ENCODE measurements around the gene BAZ2A. TPM values are rescaled to one million over a fixed set of nuclear protein-coding genes. Genes with fewer than 3 reads are reported as not detected.

Gene BAZ2A
- polyA plus RNA-seq, 2 of the 4 experiments (the other 2 are of a cell fraction): 41.7 to 59.4 TPM

DNA sequence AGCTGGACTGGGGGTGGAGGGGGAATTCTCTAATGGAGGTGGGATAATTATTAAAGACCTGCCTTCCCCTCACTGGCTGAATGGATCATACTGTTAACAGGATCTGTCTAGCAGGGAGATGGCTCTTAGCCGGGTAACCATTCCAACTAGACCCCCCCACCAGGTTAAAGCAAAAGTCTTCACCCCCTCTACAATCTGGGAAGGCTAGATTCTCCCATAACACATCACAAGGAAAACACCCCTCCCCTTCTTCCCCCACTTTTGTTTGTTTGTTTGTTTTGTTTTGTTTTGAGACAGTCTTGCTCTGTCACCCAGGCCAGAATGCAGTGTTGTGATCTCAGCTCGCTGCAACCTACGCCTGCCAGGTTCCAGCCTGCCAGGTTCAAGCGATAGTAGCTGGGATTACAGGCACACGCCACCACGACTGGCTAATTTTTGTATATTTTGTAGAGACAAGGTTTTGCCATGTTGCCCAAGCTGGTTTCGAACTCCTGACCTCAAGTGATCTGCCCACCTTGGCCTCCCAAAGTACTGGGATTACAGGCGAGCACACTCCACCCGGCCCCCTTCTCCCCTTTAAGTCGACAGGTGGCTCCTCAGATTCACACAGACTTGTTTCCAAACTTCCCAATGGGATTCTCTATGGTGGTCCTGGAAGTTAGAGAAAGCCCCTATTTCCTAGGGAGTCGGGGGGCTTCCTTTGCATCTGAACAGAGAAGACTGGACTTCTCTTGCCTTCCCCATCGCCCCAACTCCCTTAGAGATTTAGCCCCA, 3.5 kb upstream of the BAZ2A start:
- no peaks in the 10 kb centered on the region for H3K9me3 ChIP-seq
- TF ChIP-seq CBX8 (IDR thresholded peaks at IDR 0.05) (no peak), CBX2 (IDR thresholded peaks at IDR 0.05; ENCODE audit: borderline replicate concordance, low read depth) (no peak), MAZ (IDR thresholded peaks at IDR 0.05; ENCODE audit: borderline replicate concordance, low read depth, low read length) (no peak)
- DNase-seq (ENCODE audit: low read depth in 1 of 2, low spot score in 1 of 2): no peak
- peak overlapping the region; percentile 80 for H3K4me3 ChIP-seq
- peak overlapping the region; percentile 97 for H3K4me2 ChIP-seq
- FAIRE-seq: no peak
- ATAC-seq: no peak
- peak overlapping the region; percentile 89 to 97 for H3K27ac ChIP-seq
- peaks cover 46% of the 10 kb centered on the region for H3K4me1 ChIP-seq
- 50% methylated on average over 12 of the region's 12 CpGs for WGBS (ENCODE audit: missing lambda C conversion rate)
- POLR2A ChIA-PET: interaction anchor here (3.9 kb wide), 1 partner anchor 55 kb away, joined by 57 read pairs; the partner anchor contains the start of gene PTGES3
- CTCF ChIA-PET: interaction anchor here (0.6 to 4.3 kb wide), 15 partner anchors 10 to 372 kb away, joined by 3 to 74 read pairs (median 8); partner anchors contain the start of gene RBMS2

DNA sequence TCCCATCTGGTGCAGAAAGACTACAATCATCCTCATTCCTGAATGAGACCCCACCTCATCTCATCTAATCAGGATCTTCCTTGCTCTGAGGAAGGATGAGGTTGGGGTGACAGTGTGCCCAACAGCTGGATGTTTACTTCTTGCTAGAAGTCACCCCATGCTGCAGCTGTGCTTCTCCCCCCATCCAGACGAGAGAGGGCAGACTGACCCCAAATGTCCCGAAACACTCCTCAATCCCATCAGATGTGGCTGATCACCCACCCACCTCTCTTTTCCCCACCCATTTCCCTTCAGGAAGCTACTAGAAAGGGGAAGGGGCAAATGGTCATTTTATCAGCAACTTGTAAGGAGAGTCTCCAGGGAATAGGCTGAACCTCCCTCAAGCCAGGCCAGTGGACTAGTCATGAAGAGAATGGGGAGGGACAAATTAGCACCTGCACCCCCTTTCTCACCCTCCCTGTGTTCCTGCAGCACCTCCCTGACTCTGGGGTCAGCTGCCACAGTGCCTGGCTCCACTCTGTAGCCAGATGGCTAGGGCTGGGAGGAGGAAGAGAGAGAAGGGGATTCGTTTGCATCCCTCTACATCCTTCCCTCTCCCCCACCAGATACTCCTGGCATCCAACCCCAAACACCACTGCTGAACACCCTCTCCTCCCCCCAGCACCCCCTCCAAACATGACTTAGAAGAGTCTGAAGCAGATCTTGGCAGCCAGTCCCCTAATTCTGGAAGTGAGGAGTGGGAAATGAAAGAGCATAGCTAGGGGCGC, 2.8 kb upstream of the BAZ2A start:
- no peaks in the 10 kb centered on the region for H3K9me3 ChIP-seq
- TF ChIP-seq, protein P1, sequence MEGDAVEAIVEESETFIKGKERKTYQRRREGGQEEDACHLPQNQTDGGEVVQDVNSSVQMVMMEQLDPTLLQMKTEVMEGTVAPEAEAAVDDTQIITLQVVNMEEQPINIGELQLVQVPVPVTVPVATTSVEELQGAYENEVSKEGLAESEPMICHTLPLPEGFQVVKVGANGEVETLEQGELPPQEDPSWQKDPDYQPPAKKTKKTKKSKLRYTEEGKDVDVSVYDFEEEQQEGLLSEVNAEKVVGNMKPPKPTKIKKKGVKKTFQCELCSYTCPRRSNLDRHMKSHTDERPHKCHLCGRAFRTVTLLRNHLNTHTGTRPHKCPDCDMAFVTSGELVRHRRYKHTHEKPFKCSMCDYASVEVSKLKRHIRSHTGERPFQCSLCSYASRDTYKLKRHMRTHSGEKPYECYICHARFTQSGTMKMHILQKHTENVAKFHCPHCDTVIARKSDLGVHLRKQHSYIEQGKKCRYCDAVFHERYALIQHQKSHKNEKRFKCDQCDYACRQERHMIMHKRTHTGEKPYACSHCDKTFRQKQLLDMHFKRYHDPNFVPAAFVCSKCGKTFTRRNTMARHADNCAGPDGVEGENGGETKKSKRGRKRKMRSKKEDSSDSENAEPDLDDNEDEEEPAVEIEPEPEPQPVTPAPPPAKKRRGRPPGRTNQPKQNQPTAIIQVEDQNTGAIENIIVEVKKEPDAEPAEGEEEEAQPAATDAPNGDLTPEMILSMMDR (IDR thresholded peaks at IDR 0.05): no peak
- TF ChIP-seq TFCP2L1 (CRISPR knock-in tag; IDR thresholded peaks at IDR 0.05): no peak
- TF ChIP-seq RFX5 (IDR thresholded peaks at IDR 0.05): no peak
- TF ChIP-seq, protein P2, sequence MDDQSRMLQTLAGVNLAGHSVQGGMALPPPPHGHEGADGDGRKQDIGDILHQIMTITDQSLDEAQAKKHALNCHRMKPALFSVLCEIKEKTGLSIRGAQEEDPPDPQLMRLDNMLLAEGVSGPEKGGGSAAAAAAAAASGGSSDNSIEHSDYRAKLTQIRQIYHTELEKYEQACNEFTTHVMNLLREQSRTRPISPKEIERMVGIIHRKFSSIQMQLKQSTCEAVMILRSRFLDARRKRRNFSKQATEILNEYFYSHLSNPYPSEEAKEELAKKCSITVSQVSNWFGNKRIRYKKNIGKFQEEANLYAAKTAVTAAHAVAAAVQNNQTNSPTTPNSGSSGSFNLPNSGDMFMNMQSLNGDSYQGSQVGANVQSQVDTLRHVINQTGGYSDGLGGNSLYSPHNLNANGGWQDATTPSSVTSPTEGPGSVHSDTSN (IDR thresholded peaks at IDR 0.05): no peak
- DNase-seq (ENCODE audit: low read depth in 1 of 2, low spot score in 1 of 2) (no peak), ATAC-seq (no peak), FAIRE-seq (no peak)
- H3K27ac ChIP-seq: peak overlapping the region in 1 of 2 experiments; percentile 44; a peak in 3 of 6 replicates
- no peak overlapping the region for H3K4me3 ChIP-seq
- ChIA-PET POLR2A (no interaction called here), CTCF (interaction anchor here (0.9 to 4.3 kb wide), 7 partner anchors 9 to 372 kb away, joined by 3 to 67 read pairs (median 4); no protein-coding TSS in a partner anchor)
- WGBS (ENCODE audit: missing lambda C conversion rate): 79% methylated on average over 4 of the region's 4 CpGs
- peak overlapping the region; percentile 97 for H3K4me2 ChIP-seq
- H3K4me1 ChIP-seq: peaks cover 50% of the 10 kb centered on the region

DNA sequence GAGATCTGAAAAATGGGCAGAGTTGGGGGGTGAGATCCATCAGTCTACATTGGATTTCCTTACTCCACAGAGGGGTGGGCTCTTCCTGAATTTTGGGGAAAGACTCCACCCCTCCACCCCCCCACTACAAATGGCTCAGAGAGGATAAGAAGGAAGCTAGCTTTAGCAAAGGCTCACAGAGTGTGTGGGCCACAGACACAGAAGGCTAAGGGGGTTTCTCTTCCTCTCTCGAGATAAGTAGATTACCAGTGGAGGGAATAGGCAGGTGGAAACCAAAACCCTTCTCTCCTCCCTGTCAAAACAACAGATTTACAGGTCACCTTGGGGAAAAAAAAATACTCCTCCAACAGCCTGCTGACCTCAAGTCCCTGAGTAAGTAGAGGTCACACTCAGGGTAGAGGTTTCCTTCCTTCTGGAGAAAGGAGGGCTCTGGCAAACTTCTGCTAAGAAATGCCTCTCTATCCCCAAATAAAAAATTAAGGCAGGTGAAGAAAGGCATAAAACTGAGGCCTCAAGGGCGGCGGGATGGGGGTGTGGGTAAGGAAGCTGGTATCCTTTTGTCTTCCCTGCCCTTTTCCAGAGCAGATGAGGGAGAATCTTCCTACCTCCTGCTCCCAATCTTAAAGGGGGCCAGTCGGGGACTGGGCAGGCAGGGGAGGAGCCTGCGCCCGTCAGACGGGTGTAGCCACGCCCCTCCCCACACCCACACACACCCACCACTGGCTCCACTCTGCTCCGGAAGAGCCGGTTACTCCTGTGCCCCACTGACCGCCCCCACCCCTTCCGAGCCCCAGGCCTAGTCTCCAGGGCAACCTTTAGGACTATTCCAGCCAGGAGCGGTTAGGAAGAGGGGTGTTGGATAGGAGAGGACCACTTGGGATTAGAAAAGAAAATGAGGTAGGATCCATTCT, 1.9 kb upstream of the BAZ2A start:
- POLR2A ChIA-PET: no interaction called here
- no peak for ATAC-seq
- WGBS (ENCODE audit: missing lambda C conversion rate): 22% methylated on average over 13 of the region's 13 CpGs
- Histone ChIP-seq H3K27ac (peak overlapping the region in 1 of 2 experiments; percentile 44; a peak in 3 of 6 replicates), H3K4me2 (peak overlapping the region; percentile 97), H3K4me1 (peaks cover 42% of the 10 kb centered on the region), H3K9me3 (no peaks in the 10 kb centered on the region), H3K4me3 (no peak overlapping the region)
- FAIRE-seq: no peak
- peak; percentile 34 to 60 for DNase-seq (ENCODE audit: low read depth in 1 of 2, low spot score in 1 of 2)
- CTCF ChIA-PET: interaction anchor here (1.0 to 1.8 kb wide), 4 partner anchors 38 to 118 kb away, joined by 3 to 8 read pairs (median 4); no protein-coding TSS in a partner anchor
- TF ChIP-seq, protein P1 (IDR thresholded peaks at IDR 0.05): no peak
- TF ChIP-seq POLR2A (IDR thresholded peaks at IDR 0.05; ENCODE audit: low read length): no peak
- TF ChIP-seq FOSB (CRISPR knock-in tag; IDR thresholded peaks at IDR 0.05): no peak
- no peak for TF ChIP-seq MAFK (IDR thresholded peaks at IDR 0.05; ENCODE audit: partially characterized antibody)
- no peak for TF ChIP-seq CHD4 (IDR thresholded peaks at IDR 0.05; ENCODE audit: borderline replicate concordance)
- no peak for TF ChIP-seq ZFP36 (IDR thresholded peaks at IDR 0.05; ENCODE audit: borderline replicate concordance, partially characterized antibody)
- no peak for TF ChIP-seq BHLHE40 (IDR thresholded peaks at IDR 0.05; ENCODE audit: low read depth, low read length)
- TF ChIP-seq, protein P3, sequence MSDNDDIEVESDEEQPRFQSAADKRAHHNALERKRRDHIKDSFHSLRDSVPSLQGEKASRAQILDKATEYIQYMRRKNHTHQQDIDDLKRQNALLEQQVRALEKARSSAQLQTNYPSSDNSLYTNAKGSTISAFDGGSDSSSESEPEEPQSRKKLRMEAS (IDR thresholded peaks at IDR 0.05): no peak
- TF ChIP-seq ZNF302 (CRISPR knock-in tag; IDR thresholded peaks at IDR 0.05): no peak
- no peak for TF ChIP-seq SREBF2 (IDR thresholded peaks at IDR 0.05)
- TF ChIP-seq, protein P4, sequence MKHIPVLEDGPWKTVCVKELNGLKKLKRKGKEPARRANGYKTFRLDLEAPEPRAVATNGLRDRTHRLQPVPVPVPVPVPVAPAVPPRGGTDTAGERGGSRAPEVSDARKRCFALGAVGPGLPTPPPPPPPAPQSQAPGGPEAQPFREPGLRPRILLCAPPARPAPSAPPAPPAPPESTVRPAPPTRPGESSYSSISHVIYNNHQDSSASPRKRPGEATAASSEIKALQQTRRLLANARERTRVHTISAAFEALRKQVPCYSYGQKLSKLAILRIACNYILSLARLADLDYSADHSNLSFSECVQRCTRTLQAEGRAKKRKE (CRISPR knock-in tag; IDR thresholded peaks at IDR 0.05; ENCODE audit: low read depth): no peak
- TF ChIP-seq TP53 (CRISPR knock-in tag; IDR thresholded peaks at IDR 0.05): no peak
- TF ChIP-seq NFE2L2 (conservative IDR thresholded peaks at IDR 0.05; ENCODE audit: low read length): no peak
- no peak for TF ChIP-seq HOXB5 (CRISPR knock-in tag; IDR thresholded peaks at IDR 0.05)
- no peak for TF ChIP-seq JUN (IDR thresholded peaks at IDR 0.05)
- TF ChIP-seq RAD21 (conservative IDR thresholded peaks at IDR 0.05 in 1 of 2, IDR thresholded peaks at IDR 0.05 in 1 of 2): no peak
- TF ChIP-seq NR3C1 (IDR thresholded peaks at IDR 0.05): no peak
- TF ChIP-seq KDM5A (IDR thresholded peaks at IDR 0.05): no peak

All from A549 (cell line).